Stimulated activated CD4-positive, alpha-beta T cell treated with anti-CD3 and anti-CD28 coated beads, Interleukin-4, amount 100 ng/mL, for 1 hour (primary cell): Measurements from ENCODE around the gene PGF.

Source experiments
- DNase-seq: peaks from one replicate; pipeline ENCODE4 v3.0.0-alpha.2; 2020

Gene PGF

DNA sequence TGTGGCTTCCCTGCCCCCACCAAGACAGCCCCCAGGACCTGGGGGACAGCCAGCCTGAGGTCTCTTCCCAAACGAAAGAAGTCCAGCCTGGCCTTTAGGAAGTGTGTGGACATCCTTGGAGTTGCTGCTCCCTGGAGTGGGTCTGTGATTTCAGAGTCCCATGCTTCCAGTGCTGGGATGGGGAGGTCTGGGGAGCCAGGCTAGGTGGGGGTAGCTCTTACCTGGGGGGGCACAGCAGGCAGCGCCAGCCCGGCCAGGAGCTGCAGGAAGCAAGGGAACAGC lies 509 bp downstream of the PGF start:
- DNase-seq, result no peak

DNA sequence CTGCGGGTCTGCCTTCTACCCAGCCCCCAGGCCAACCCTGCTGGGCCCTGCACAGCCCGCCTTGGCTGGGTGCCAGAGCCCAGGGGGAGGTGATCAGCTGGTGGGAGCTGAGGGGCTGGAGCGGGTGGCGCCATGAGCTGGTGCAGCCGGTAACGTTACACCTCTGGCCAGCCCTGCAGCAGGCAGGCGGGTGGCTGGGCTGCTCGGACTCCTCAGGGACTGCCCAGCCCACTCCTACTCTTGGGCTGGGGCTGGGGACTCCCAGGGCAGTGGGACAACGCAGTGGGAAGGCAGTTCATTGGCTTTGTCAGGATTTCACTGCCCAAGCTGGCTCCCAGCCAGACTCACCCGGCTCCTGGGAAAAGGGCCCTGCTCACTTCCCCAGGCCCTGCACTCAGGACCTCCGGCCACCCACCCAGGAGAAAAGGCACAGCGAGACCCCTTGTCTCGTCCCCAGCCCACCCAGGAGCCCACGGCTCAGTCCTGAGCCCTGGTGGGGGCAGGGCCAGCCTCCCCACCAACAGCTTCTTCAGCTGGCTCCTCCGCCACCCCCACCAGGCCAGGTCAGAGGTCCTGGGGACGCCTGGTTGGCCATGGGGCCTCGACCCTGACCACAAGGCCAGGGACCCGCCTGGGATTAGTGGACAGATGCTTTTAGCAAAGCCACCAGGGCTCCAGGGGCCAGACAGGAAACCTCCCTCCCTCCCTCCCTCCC lies 1.0 kb downstream of the PGF start:
- no peak for DNase-seq

DNA sequence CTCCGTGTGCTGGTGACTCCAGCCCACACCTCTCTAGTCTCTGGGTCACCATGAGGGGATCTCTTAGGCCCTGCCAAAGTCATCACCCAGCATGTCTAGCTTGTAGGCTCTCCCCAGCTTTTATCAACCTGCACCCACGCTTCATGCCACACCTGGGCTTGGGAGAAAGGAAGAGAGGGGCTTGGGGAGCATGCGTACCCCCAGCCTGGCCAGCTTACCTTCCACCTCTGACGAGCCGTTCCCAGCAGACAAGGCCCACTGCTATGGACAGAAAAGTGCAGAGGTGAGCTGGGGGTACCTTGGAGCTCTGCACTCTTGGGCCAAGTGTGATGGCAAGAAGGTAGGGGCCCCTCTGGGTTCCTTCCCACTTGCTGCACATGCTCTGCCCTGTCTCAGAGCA lies 1.7 kb downstream of the PGF start:
- DNase-seq, result no peak

- DNase-seq, result no peak
Measured at GRCh38 chr14:74952697-74953484, 2.5 kb downstream of the PGF start.

DNA sequence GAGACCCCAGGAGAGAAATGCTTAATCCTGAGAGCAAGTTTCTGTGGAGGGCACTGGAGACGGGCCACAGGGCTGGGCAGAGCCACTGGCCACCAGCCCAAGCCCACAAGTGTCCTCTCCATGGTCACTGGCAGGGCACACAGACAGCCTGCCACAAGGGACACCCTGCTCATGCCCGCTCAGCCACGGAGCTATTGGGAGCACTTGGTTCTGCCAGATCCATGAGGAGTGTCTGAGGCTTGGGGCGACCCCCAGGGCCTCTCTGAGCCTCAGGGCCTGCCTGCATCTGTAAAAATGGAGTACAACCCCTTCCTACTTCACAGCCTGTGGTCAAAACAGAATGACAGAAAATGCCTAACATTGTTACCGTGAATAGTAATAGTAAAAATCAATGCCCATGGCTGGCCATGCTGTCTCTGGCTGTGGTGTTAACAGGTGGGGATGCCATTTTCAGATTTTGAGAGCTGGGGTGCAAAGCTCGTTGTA lies 3.2 kb downstream of the PGF start:
- no peak for DNase-seq

GRCh38 chr14:74951443-74952179 lies 3.8 kb downstream of the PGF start:
- DNase-seq, result no peak

DNA sequence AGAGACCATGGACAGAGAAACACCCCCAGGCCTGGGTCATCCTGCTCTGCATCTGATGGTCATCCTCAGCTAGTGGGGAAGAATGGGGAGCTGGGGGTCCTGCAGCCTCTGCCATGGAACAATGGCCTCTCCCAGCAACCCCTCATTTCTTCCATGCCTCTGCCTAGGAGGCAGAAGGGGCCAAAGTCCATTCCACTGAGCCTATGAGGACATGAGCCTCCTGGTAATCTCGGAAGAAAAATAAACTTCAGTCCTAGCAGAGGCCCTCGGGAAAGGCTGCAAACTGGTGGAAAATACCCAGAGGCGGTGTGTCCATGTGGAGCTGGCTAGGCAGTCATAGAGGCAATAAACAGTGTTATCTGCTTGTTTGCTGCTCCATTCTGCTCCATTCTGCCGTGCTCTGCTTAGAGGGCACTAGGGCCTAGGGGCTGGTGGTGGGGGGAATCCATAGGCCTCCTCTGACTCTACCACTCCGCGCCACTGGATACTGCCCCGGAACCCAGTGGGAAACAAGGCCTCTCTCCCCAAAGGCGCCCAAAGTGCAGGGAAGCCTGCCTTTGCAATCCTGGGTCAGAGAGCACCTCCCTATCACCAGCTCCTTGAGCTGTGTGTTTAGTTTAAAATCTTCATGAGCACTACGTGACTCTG lies 4.5 kb downstream of the PGF start:
- no peak for DNase-seq

- DNase-seq, result no peak
Measured at GRCh38 chr14:74949859-74950573, 5.4 kb downstream of the PGF start.

- no peak for DNase-seq
Measured at GRCh38 chr14:74949191-74949601, 6.2 kb downstream of the PGF start.

GRCh38 chr14:74948228-74949175 lies 6.9 kb downstream of the PGF start:
- no peak for DNase-seq

- DNase-seq, result no peak
Measured at GRCh38 chr14:74947353-74948227, 7.8 kb downstream of the PGF start.

GRCh38 chr14:74946659-74947281 lies 8.6 kb downstream of the PGF start:
- DNase-seq, result no peak

- DNase-seq, result peak; percentile 70
Measured at GRCh38 chr14:74945852-74946658, 9.3 kb downstream of the PGF start.

GRCh38 chr14:74945261-74945851 lies 10.0 kb downstream of the PGF start:
- DNase-seq, result no peak

DNA sequence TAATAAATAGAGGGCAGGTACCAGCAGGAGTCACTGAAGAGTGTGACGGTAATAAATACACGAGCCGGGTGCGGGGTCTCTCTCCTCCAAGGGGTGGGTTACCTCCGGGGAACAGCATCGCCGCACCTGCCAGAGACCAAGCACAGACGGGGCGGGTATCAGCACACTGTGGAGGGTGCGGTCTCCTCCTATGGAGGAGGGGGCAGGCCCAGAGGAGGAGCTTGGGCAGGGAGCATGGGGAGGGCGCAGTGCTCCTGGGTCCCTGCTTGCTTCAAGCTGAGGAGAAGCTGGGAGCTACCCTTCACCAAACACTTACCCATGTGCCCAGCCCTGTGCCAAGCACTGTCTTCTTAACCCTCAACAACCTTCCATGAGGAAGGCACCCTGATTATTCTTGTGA lies 12.8 kb downstream of the PGF start:
- peak; percentile 30 for DNase-seq

GRCh38 chr14:74942181-74942580 lies 13.2 kb downstream of the PGF start:
- DNase-seq, result no peak

DNA sequence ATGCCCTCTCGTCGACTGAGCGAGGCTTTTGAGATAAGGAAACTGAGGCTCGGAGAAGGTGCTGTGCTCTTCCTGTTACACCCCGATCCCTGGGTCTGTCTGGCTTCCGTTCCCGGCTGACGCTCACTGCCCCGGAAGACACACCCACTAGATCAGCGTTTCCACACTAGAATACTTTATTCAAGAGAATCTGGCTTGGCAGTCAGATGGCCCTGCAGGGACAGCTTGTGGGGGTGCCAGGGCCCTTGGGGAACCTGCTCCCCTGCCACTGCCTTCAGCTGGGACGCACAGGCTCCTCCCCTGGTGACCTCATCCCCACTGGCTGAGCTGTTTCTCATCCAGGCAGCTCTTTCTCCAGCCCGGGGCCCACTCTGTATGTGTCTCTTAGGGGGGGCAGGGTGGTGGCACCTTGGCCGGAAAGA lies 13.7 kb downstream of the PGF start:
- DNase-seq, result peak; percentile 65

GRCh38 chr14:74940956-74941565 lies 14.3 kb downstream of the PGF start:
- DNase-seq, result no peak
